ENCODE results near the gene CAMSAP1.

- TF ChIP-seq CTCF (IDR thresholded peaks at IDR 0.05): no peak
- no peak for TF ChIP-seq POLR2A (IDR thresholded peaks at IDR 0.05)
Observed at GRCh38 chr9:135794361-135794885, 112.9 kb downstream of the CAMSAP1 start.
